ENCODE data around the gene EPB41L1. TPM values are rescaled to one million over a fixed set of nuclear protein-coding genes. Genes with fewer than 3 reads are reported as not detected.

The EPB41L1 gene
- polyA plus RNA-seq, 1 donor (not counting 4 experiments of a cell fraction or from before 2014, with no cell fraction given), result 1.2 TPM

DNA sequence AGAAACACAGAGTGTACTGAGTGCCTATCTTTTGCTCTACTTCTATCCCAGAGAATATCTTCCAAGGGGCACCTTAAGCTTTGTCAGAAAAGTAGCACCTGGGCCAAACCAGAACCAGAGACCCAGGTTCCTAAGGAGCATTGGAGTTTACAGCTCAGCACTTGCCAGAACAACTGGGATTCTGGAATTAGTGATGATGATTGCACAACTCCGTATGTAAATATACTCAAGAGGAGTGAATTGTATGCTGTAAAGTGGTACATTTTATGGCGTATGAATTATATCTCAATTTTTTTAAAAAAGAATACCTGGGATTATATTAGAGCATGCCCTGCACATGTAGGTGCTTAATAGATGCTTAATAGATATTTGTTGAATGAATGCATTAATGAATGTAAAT, 36.2 kb upstream of the EPB41L1 start:
- H3K79me2 ChIP-seq (ENCODE audit: control insufficient read depth, insufficient read depth, low read length), result no peaks in the 10 kb centered on the region
- dilution Hi-C loops (cut with MboI; ENCODE audit: extremely low pct_ligation_motif_present, low sequenced_read_pairs), result no loop called here
- no peaks in the 10 kb centered on the region for H3K27me3 ChIP-seq (ENCODE audit: control insufficient read depth, extremely low read depth, insufficient read depth, low read length)
- H3K9ac ChIP-seq (ENCODE audit: control insufficient read depth, extremely low read depth, insufficient read depth, low read length), result no peak overlapping the region
- peaks cover 17% of the 10 kb centered on the region for H3K4me1 ChIP-seq (ENCODE audit: control insufficient read depth, extremely low read depth, insufficient read depth, low read length)
- DNase-seq (ENCODE audit: low read depth, low spot score) (no peak), FAIRE-seq (no peak)
- H3K36me3 ChIP-seq (ENCODE audit: control insufficient read depth in 2 of 2, extremely low read depth in 1 of 2, insufficient read depth in 2 of 2, low read length in 2 of 2), result no peaks in the 10 kb centered on the region
- no peak overlapping the region for H3K27ac ChIP-seq (ENCODE audit: control insufficient read depth, insufficient read depth, low read length)
- no peak overlapping the region for H2AFZ ChIP-seq (ENCODE audit: control insufficient read depth, low read length)
- TF ChIP-seq, protein P1, sequence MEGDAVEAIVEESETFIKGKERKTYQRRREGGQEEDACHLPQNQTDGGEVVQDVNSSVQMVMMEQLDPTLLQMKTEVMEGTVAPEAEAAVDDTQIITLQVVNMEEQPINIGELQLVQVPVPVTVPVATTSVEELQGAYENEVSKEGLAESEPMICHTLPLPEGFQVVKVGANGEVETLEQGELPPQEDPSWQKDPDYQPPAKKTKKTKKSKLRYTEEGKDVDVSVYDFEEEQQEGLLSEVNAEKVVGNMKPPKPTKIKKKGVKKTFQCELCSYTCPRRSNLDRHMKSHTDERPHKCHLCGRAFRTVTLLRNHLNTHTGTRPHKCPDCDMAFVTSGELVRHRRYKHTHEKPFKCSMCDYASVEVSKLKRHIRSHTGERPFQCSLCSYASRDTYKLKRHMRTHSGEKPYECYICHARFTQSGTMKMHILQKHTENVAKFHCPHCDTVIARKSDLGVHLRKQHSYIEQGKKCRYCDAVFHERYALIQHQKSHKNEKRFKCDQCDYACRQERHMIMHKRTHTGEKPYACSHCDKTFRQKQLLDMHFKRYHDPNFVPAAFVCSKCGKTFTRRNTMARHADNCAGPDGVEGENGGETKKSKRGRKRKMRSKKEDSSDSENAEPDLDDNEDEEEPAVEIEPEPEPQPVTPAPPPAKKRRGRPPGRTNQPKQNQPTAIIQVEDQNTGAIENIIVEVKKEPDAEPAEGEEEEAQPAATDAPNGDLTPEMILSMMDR (optimal IDR thresholded peaks at IDR 0.05 in 1 of 3, IDR thresholded peaks at IDR 0.05 in 1 of 3, conservative IDR thresholded peaks at IDR 0.05 in 1 of 3; ENCODE audit: extremely low read depth in 1 of 3, insufficient read depth in 2 of 3, low read length in 3 of 3), result no peak
- TF ChIP-seq EZH2 (IDR thresholded peaks at IDR 0.05; ENCODE audit: low read length), result no peak
- no peak overlapping the region for H3K4me3 ChIP-seq (ENCODE audit: control insufficient read depth in 2 of 3, extremely low read depth in 1 of 3, insufficient read depth in 2 of 3, low read depth in 1 of 3, low read length in 3 of 3)
- H3K9me3 ChIP-seq (ENCODE audit: control insufficient read depth, low read depth, low read length), result no peaks in the 10 kb centered on the region
- H4K20me1 ChIP-seq (ENCODE audit: control insufficient read depth, extremely low read depth, insufficient read depth, low read length), result no peaks in the 10 kb centered on the region
- H3K4me2 ChIP-seq (ENCODE audit: control insufficient read depth, extremely low read depth, insufficient read depth, low read depth, low read length), result no peak overlapping the region
- no peaks in the 10 kb centered on the region for H3K9me1 ChIP-seq (ENCODE audit: control insufficient read depth, extremely low read depth, insufficient read depth, low read length)

DNA sequence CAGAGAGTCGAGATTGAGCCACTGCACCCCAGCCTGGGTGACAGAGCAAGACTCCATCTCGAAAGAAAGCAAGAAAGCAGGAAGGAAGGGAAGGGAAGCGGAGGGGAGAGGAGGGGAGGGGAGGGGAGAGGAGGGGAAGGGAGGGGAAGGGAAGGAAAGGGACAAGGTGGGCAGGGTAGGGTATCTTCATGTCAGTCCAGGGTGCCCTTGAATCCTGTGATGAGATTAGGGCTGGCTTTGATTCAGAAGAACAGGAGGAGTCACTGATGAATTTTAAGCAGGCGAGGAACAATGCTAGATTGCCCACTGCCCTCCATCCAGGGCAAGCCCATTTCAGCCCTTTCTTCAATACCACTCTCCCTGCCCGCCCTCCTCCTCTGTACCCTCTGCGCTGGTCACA, 35.0 kb upstream of the EPB41L1 start:
- no peaks in the 10 kb centered on the region for H3K79me2 ChIP-seq (ENCODE audit: control insufficient read depth, insufficient read depth, low read length)
- DNase-seq (ENCODE audit: low read depth, low spot score) (no peak), FAIRE-seq (no peak)
- H3K36me3 ChIP-seq (ENCODE audit: control insufficient read depth in 2 of 2, extremely low read depth in 1 of 2, insufficient read depth in 2 of 2, low read length in 2 of 2), result no peaks in the 10 kb centered on the region
- H3K9me1 ChIP-seq (ENCODE audit: control insufficient read depth, extremely low read depth, insufficient read depth, low read length), result no peaks in the 10 kb centered on the region
- H3K9me3 ChIP-seq (ENCODE audit: control insufficient read depth, low read depth, low read length), result no peaks in the 10 kb centered on the region
- peaks cover 17% of the 10 kb centered on the region for H3K4me1 ChIP-seq (ENCODE audit: control insufficient read depth, extremely low read depth, insufficient read depth, low read length)
- dilution Hi-C loops (cut with MboI; ENCODE audit: extremely low pct_ligation_motif_present, low sequenced_read_pairs), result no loop called here
- no peak overlapping the region for H3K27ac ChIP-seq (ENCODE audit: control insufficient read depth, insufficient read depth, low read length)
- H3K4me2 ChIP-seq (ENCODE audit: control insufficient read depth, extremely low read depth, insufficient read depth, low read depth, low read length), result no peak overlapping the region
- H4K20me1 ChIP-seq (ENCODE audit: control insufficient read depth, extremely low read depth, insufficient read depth, low read length), result no peaks in the 10 kb centered on the region
- H3K27me3 ChIP-seq (ENCODE audit: control insufficient read depth, extremely low read depth, insufficient read depth, low read length), result no peaks in the 10 kb centered on the region
- H3K9ac ChIP-seq (ENCODE audit: control insufficient read depth, extremely low read depth, insufficient read depth, low read length), result no peak overlapping the region
- TF ChIP-seq, protein P1 (optimal IDR thresholded peaks at IDR 0.05 in 1 of 3, IDR thresholded peaks at IDR 0.05 in 1 of 3, conservative IDR thresholded peaks at IDR 0.05 in 1 of 3; ENCODE audit: extremely low read depth in 1 of 3, insufficient read depth in 2 of 3, low read length in 3 of 3), result no peak
- TF ChIP-seq EZH2 (IDR thresholded peaks at IDR 0.05; ENCODE audit: low read length), result no peak
- no peak overlapping the region for H3K4me3 ChIP-seq (ENCODE audit: control insufficient read depth in 2 of 3, extremely low read depth in 1 of 3, insufficient read depth in 2 of 3, low read depth in 1 of 3, low read length in 3 of 3)
- no peak overlapping the region for H2AFZ ChIP-seq (ENCODE audit: control insufficient read depth, low read length)
